KG1 (cell line): ENCODE measurements around the gene PLLP.

ENCODE experiments used
- DNase-seq: peaks from one replicate; lab custom pipeline; 2025; lab: John Stamatoyannopoulos, UW

Gene PLLP

GRCh38 chr16:57225978-57226377, 58.5 kb downstream of the PLLP start:
- no peak for DNase-seq

- no peak for DNase-seq
Measured at GRCh38 chr16:57224651-57225335, 59.7 kb downstream of the PLLP start.

GRCh38 chr16:57223057-57223456, 61.4 kb downstream of the PLLP start:
- no peak for DNase-seq

GRCh38 chr16:57216968-57217367, 67.5 kb downstream of the PLLP start:
- no peak for DNase-seq

- no peak for DNase-seq
Measured at GRCh38 chr16:57213462-57213861, 71.0 kb downstream of the PLLP start.

- no peak for DNase-seq
Measured at GRCh38 chr16:57209780-57210179, 74.7 kb downstream of the PLLP start.

GRCh38 chr16:57208926-57209325, 75.5 kb downstream of the PLLP start:
- no peak for DNase-seq
